ENCODE data around the gene ASB2. TPM values are rescaled to one million over a fixed set of nuclear protein-coding genes. Genes with fewer than 3 reads are reported as not detected.

Gene ASB2
- total and polyA plus RNA-seq, 2 donors (not counting 1 experiment from before 2014, with no cell fraction given): 0.99 to 1.5 TPM

DNA sequence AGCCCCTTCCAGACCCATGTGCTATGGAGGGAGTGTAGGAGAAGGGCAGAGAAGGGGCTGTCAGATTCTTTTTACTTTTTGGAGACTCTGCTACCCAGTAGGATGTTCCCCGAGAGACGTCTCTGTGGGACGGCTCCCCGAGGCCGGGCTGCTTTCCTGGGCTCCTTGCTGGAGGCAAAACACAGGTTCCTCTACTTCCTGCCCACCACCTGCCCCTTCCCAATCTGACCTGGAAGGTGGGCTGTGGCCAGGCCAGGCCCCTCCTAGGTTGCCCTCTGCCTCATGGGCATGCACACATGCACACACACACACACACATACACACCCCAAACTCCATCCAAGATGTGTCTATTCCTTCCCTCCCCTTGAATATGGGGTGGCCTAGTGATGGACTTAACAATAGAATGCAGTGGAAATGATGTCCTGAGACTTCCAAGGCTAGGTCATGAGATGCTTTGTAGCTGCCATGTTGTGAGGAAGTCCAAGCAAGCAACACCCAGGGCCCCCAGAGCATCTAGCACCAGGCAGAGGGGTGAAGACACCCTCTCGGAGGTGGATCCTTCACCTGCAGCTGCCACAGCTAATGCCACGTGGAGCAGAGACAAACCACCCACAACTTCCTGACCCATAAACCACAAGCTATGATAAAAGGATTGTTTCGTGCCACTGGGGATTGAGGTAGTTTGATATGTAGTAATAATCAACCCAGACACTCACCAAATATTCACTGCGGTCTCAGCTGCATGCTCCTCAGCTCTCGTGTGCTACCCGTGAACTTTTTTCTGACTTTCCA is 1.6 kb upstream of the ASB2 start:
- Histone ChIP-seq H4K20me1 (ENCODE audit: control insufficient read depth, extremely low read depth, insufficient read depth, low read length) (no peaks in the 10 kb centered on the region), H2AFZ (ENCODE audit: low read length) (no peak overlapping the region), H3K9ac (ENCODE audit: insufficient read depth, low read length) (no peak overlapping the region), H3K27me3 (ENCODE audit: control insufficient read depth, insufficient read depth, low read length) (no peaks in the 10 kb centered on the region), H3K4me3 (replicated peaks in 1 of 4; ENCODE audit: control extremely low read depth in 1 of 4, insufficient read depth in 1 of 4, low read depth in 3 of 4, low read length in 4 of 4) (no peak overlapping the region), H3K9me3 (ENCODE audit: control insufficient read depth, insufficient read depth, low read depth, low read length) (no peaks in the 10 kb centered on the region), H3K79me2 (ENCODE audit: control insufficient read depth, insufficient read depth, low read length) (no peaks in the 10 kb centered on the region), H3K27ac (ENCODE audit: insufficient read depth, low read length) (no peak overlapping the region), H3K4me2 (ENCODE audit: extremely low read depth, insufficient read depth, low read length) (no peak overlapping the region), H3K4me1 (ENCODE audit: control insufficient read depth, extremely low read depth, insufficient read depth, low read length) (no peaks in the 10 kb centered on the region), H3K36me3 (ENCODE audit: control insufficient read depth, insufficient read depth, low read length) (no peaks in the 10 kb centered on the region)
- peak in 1 of 2 donors; percentile 80 for DNase-seq (ENCODE audit: low read depth in 2 of 2)
- TF ChIP-seq EZH2 (IDR thresholded peaks at IDR 0.05; ENCODE audit: low read length, missing control alignments): no peak
- TF ChIP-seq, protein P1, sequence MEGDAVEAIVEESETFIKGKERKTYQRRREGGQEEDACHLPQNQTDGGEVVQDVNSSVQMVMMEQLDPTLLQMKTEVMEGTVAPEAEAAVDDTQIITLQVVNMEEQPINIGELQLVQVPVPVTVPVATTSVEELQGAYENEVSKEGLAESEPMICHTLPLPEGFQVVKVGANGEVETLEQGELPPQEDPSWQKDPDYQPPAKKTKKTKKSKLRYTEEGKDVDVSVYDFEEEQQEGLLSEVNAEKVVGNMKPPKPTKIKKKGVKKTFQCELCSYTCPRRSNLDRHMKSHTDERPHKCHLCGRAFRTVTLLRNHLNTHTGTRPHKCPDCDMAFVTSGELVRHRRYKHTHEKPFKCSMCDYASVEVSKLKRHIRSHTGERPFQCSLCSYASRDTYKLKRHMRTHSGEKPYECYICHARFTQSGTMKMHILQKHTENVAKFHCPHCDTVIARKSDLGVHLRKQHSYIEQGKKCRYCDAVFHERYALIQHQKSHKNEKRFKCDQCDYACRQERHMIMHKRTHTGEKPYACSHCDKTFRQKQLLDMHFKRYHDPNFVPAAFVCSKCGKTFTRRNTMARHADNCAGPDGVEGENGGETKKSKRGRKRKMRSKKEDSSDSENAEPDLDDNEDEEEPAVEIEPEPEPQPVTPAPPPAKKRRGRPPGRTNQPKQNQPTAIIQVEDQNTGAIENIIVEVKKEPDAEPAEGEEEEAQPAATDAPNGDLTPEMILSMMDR (conservative IDR thresholded peaks at IDR 0.05 in 1 of 2, IDR thresholded peaks at IDR 0.05 in 1 of 2; ENCODE audit: low read depth in 1 of 2, low read length in 2 of 2): no peak

DNA sequence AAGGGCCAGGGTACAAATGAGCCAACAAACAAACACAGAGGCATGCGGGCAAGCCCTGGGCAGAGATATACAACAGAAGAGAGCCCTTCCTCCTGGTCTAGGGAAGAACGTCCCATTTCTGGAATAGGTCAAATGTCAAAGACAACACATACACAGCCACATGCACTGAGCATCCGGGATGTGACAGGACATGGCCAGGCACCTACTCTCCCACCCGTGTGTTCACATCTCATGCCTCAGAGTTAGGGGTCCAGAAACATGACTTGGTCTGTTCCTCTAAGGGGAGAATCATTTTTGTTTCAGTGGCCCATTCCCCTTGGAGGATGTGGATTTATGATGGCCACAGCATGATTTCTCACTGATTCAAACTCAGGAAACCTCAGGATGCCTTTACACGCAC is 801 bp upstream of the ASB2 start:
- H3K36me3 ChIP-seq (ENCODE audit: control insufficient read depth, insufficient read depth, low read length): no peaks in the 10 kb centered on the region
- H3K79me2 ChIP-seq (ENCODE audit: control insufficient read depth, insufficient read depth, low read length): no peaks in the 10 kb centered on the region
- H3K4me1 ChIP-seq (ENCODE audit: control insufficient read depth, extremely low read depth, insufficient read depth, low read length): no peaks in the 10 kb centered on the region
- no peak overlapping the region for H3K27ac ChIP-seq (ENCODE audit: insufficient read depth, low read length)
- no peak overlapping the region for H3K4me2 ChIP-seq (ENCODE audit: extremely low read depth, insufficient read depth, low read length)
- no peak for DNase-seq (ENCODE audit: low read depth in 2 of 2)
- H3K4me3 ChIP-seq (replicated peaks in 1 of 4; ENCODE audit: control extremely low read depth in 1 of 4, insufficient read depth in 1 of 4, low read depth in 3 of 4, low read length in 4 of 4): no peak overlapping the region
- no peaks in the 10 kb centered on the region for H3K27me3 ChIP-seq (ENCODE audit: control insufficient read depth, insufficient read depth, low read length)
- H2AFZ ChIP-seq (ENCODE audit: low read length): no peak overlapping the region
- no peaks in the 10 kb centered on the region for H4K20me1 ChIP-seq (ENCODE audit: control insufficient read depth, extremely low read depth, insufficient read depth, low read length)
- no peak for TF ChIP-seq EZH2 (IDR thresholded peaks at IDR 0.05; ENCODE audit: low read length, missing control alignments)
- TF ChIP-seq, protein P1 (conservative IDR thresholded peaks at IDR 0.05 in 1 of 2, IDR thresholded peaks at IDR 0.05 in 1 of 2; ENCODE audit: low read depth in 1 of 2, low read length in 2 of 2): no peak
- no peaks in the 10 kb centered on the region for H3K9me3 ChIP-seq (ENCODE audit: control insufficient read depth, insufficient read depth, low read depth, low read length)
- H3K9ac ChIP-seq (ENCODE audit: insufficient read depth, low read length): no peak overlapping the region

DNA sequence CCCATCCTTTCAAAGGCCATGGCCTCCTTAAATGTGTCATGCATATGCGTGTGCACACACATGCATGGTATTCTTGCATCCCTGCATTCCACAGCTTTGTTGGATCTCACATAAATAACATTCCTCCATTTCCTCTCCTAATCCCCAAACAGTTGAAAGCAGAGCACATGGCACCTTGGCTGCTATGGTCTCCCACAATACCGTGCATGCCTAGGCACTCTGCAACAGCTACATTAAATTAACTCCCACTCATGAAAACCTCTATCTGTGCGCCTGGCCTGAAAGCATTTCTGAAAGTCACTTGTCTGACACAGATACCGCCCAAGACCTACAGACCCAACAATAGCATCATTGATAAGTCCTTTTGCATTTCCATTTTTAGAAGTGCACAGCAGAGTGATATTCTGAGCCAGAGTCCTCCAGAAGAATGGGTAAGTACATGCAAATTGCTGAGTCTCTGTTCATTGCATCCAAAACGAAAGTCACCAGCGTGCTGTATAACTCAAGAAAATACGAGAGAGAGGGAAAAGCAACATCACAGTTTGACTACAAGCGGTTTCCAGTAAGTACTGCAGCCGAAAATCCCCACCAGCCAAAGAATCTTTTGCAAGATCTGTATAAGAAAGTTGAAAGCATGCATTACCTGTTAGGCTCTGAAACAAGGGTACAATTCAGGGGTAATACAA is 436 bp downstream of the ASB2 start:
- no peak for DNase-seq (ENCODE audit: low read depth in 2 of 2)
- Histone ChIP-seq H4K20me1 (ENCODE audit: control insufficient read depth, extremely low read depth, insufficient read depth, low read length) (no peaks in the 10 kb centered on the region), H3K79me2 (ENCODE audit: control insufficient read depth, insufficient read depth, low read length) (no peaks in the 10 kb centered on the region), H2AFZ (ENCODE audit: low read length) (no peak overlapping the region), H3K9me3 (ENCODE audit: control insufficient read depth, insufficient read depth, low read depth, low read length) (no peaks in the 10 kb centered on the region), H3K27me3 (ENCODE audit: control insufficient read depth, insufficient read depth, low read length) (no peaks in the 10 kb centered on the region), H3K9ac (ENCODE audit: insufficient read depth, low read length) (no peak overlapping the region), H3K4me2 (ENCODE audit: extremely low read depth, insufficient read depth, low read length) (peak overlapping the region; percentile 46), H3K27ac (ENCODE audit: insufficient read depth, low read length) (no peak overlapping the region), H3K36me3 (ENCODE audit: control insufficient read depth, insufficient read depth, low read length) (no peaks in the 10 kb centered on the region), H3K4me3 (replicated peaks in 1 of 4; ENCODE audit: control extremely low read depth in 1 of 4, insufficient read depth in 1 of 4, low read depth in 3 of 4, low read length in 4 of 4) (peak overlapping the region in 1 of 4 experiments; percentile 38), H3K4me1 (ENCODE audit: control insufficient read depth, extremely low read depth, insufficient read depth, low read length) (no peaks in the 10 kb centered on the region)
- TF ChIP-seq, protein P1 (conservative IDR thresholded peaks at IDR 0.05 in 1 of 2, IDR thresholded peaks at IDR 0.05 in 1 of 2; ENCODE audit: low read depth in 1 of 2, low read length in 2 of 2): no peak
- no peak for TF ChIP-seq EZH2 (IDR thresholded peaks at IDR 0.05; ENCODE audit: low read length, missing control alignments)
